GM19099 (cell line): ENCODE measurements around the gene SDK2.

ENCODE experiments used
- POLR2A ChIP-seq: IDR thresholded peaks from 3 replicates; pipeline ENCODE4 v1.6.1; 2011; ENCODE audit warnings: low read depth; ENCODE audit not compliant: insufficient read length; ENCODE audit errors: extremely low read depth

Gene SDK2

DNA sequence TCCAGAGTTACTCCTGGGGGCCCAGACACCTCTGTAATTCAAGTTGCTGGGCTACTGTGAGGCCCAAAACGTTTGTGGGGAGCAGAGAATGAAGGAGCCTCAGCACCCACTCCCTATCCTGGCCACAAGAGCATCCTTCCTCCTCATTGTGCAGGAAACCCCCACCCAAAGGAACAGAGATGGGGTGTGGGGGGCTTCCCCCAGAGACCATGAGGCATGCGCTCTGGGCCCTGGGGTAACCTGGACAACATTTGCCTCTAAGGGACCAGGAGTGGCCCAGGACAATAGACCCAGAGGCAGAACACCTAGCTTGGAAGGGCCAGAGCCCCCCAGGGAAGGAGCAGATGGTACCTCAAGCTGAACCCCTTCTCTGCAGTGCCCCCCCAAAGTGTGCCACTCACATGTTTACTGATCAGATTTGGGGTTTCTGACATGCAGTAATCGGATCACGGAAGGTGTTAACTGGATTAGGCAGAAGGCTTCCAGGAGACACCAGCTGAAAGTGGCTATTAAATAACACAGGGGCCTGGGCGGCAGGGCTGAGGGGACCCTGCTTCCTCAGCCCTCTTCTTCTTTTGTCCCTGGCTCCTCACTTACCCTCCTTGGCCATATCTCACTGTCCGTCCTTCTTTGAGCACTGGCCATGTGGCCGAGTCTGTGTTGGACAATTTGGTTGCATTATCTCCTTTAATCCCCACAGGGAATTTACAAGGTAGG is 50.8 kb downstream of the SDK2 start:
- TF ChIP-seq POLR2A = no peak

DNA sequence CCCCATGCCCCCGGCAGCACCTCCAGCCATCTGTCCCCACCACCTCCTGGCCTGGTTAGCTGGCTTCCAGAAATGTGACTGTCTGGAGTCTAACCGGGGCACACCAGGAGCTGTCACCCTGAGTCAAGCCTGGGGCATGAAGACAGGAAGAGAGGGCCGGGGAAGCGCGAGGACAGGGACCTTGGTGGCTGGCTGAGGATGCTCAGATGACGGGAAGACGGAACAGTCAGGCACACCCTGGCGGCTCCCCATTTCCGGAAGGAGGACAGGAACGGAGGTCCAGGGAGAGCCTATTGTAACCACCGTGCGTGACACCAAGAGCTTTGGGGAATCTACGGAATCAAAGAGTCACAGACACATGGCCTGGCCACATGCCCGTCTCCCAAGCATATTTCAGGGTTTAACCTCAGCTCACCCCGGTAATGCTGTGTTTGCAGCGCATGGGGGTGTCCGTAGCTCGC is 51.7 kb downstream of the SDK2 start:
- TF ChIP-seq POLR2A = no peak

DNA sequence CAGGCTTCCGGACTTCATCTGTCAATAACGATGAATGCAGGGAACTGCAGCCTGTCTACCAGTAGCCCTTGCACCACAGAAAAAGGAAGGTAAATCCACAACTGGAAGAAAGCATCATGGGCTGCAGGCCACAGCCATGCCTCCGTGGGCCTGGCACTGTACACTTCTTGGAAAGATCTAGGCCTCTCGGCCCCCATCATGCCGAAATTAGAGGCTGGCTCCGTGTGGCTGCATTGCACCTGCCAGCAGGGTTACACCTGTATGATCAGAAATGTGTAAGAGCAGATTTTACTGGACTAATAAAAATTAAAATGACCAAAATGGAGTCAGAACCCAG is 52.2 kb downstream of the SDK2 start:
- no peak for TF ChIP-seq POLR2A

DNA sequence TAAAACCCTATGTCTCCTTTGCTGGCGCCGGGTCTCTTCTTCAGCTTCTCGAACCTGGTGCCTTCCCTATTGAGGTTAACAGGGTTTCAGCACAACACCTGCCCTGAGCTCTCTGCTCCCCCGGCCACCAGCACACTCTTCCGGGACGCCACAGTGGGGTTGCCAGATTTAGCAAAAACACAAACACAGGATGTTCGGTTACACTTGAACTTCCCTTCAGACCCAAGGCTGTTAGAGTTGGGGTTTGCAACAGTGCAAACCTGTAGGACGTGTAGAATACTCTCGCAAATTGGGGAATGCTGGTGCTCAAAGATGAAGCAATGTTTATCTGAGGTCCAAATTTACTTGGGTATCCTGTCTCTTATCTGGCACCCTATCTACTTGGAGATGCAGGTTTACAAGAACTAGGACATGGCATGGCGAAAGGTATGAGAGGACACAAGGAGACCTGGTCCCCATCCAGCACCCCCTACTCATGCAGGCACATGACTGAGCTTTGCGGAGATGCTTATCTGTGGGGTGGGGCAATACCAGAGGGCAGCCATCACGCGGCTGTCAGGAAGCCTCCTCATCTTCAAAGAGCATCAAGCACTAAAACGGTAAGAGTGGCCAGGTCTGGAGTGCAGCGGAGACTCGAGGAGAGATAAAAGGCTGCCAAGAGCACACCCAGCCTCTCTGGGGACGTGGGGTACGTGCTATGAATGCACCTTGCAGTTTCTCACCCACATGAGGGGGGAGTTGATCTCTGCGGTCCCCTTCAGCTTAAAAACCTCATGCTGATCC is 52.8 kb downstream of the SDK2 start:
- TF ChIP-seq POLR2A = no peak

DNA sequence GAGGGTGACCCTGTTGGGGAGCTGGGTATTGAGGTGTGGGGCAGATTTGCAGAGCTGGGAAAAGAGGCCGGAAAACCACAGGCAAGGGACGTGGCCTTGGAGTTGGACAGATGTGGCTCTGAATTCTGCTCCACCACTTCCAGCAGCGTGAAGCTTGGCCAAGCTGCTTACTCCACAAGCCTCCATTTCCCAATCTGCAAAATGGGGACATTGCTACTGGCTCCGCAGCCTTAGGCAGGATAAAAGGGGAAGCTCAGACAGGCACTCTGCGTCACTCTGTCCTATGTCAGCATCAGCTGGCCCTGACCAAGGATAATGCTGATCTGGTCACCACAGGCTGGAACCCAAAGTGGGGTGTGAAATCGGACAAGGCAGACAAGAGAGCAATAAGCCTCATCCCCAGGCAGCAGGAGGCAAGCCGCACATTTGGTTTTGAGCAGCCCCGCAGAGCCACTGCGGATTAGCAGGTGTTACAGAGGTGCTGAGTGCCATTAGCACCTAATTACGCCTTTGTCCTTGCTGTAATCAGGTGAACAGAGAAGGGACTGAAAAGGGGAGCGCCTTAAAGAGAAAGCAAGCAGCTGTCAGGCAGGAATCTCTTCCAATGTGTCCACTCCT is 54.8 kb downstream of the SDK2 start:
- TF ChIP-seq POLR2A = no peak

DNA sequence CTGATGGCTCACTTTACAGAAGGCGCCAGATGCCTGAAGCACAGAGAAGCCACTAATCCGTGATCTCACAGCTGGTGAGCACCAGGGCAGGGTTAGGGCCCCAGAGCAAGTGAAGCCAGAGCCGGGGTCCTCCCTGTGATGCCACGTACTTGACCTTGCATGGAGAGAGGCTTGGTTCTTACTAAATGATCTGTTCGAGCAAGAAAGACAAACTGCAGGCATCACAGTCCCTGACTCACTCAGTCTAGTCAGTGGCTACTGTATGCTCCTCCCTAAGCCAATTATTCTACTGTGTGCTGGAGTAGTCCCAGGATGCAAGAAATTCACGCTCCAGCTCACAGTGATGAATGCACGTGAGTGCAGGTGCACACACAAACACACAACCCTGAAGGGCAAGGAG is 55.4 kb downstream of the SDK2 start:
- no peak for TF ChIP-seq POLR2A

DNA sequence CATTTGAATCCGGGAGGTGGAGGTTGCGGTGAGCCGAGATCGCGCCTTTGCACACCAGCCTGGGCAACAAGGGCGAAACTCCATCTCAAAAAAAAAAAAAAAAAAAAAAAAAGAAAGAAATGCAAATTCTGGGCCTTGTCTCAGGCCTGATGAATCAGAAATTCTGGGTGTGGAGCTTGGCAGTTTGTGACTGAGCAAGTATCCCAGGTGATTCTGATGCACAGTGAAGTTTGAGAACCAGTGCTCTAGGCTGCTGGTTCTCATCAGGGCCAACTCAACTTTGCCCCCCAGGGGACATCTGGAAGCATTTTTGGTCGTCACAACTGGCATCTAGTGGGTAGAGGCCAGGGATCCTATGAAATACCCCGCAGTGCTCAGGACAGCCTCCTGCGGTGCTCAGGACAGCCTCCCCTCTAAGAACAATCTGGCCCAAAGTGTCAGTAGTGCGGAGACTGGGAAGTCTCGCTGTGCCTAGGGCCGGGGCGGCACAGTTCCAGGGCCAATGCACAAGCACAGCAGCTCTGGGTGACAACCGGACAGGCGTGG is 55.9 kb downstream of the SDK2 start:
- no peak for TF ChIP-seq POLR2A

DNA sequence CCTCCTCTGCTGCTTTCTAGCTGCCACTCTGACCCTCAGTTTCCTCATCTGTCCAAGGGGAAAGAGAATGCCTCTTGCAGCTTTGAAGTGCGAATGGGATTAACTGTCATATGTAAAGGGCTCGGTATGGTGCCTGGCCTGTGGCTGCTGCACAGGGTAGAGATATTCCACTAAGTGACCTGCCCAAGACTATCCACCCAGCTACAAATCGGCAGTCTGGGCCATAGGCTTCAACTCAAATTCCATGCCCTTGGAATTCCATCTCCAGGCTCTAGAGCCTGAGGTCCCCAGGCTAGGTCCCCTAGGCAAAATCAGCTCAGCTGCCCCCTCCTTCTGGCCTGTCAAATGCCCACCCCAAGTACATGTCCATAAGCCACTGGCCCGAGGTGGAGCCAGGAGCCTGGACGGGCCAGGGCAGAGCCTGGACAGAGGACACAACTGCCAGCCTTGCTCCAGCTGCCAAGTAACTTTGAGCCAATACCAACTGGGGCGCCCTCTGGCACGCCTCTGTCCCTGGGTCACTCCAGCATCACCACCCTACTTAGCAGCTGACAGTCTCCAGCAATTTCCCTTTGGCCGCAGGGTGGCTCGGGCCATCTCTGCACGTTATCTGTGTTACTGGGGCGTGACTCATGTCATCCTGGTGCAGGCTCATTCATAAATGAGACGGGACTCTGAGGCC is 57.2 kb downstream of the SDK2 start:
- no peak for TF ChIP-seq POLR2A

DNA sequence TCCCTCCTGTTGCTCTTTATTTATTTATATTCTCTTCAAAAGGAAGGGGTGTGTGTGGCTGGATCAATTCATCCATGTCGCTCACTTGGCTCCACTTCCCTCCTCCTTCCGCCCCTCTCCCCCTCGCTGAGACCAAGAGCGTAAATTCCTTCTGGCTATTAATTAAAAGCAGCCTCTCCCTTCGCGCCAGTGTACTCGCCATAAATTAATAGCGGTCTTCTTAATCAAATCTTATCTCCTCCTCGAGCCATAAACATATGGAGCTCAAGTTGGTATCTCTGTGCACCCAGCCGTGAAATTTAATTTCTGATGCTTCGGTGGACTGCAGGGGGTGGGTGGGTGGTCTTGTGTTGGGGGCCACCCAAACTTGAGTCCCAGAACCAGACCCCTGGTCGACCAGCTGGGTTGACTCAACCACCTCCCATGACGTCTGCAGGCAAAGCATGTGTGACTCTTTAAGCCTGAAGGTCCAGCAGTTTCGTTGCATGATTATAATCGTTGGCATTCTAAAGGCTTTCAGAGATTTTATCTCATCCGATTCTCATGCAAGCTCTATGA is 57.9 kb downstream of the SDK2 start:
- no peak for TF ChIP-seq POLR2A

DNA sequence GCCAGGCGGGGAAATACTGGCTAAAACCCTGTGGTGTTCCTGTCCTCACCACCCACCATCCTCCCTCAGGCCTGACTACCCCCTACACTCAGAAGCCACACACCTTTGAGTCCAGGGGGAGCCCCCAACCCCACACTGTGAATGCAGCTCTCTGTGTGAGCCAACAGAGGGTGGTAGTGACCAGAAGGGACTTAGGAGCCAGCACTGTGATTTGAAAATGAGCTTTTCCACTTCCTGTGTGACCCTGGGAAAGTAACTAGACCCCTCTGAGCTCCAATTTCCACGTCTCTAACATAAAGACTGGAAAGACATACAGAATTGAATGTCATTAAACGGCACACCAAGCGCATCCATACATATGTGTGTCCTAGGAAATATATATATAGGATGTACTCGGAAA is 58.7 kb downstream of the SDK2 start:
- no peak for TF ChIP-seq POLR2A

DNA sequence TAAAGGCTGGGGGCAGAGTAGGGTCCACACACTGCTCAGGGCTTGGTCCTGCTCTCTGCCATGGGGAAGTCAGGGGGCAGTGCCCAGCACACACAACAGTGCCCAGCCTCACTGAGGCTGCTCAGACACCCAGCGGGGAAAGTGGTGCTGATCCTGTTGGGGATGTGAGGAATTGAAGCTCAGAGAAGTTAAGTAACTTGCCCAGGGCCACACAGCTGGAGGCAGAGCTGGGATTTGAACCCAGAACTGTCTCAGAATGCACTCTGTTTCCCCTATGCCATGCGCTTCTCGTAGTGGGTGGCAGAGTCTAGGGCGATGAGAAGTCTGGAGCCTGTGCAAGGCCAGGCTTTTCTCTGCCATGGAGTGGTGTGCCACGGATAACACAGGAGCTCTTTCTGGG is 59.3 kb downstream of the SDK2 start:
- TF ChIP-seq POLR2A = no peak

DNA sequence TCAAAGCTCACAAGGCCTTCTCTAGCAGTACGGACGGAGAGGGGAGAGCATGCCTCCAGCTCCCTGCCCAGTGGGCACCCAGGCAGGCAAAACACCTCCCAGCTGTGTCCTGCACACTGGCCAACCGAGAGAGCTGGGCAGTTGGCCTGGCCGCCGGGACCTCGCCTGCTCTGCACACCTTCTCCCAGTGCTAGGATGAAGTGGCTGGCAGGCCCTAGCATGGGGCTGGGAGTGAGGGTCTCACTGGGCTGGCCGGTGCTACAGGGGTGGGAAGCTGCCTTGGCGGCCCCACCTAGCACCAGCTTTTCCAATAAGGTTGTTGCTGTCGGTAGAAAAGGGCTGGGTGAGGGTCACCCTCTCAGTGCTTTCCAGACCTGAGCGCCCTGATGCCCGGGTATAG is 60.2 kb downstream of the SDK2 start:
- TF ChIP-seq POLR2A = no peak

DNA sequence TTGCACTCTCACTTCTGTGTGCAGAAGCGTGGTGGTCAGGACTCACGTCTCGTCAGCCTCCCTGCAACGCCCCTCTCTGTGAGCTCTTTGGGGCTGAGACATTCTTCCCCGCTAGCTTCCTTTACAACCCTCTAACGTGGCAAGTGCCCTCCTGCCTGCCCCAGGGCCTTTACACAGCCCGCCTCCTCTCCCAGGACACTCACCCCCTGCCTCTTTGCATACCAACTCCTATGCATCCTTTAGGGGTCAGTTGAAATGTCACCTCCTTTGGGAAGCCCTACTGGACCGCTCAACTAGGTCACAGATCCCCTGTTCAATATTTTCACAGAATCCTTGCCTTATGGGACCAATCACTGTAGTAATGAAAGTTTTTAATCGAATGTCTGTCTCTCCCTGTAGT is 61.4 kb downstream of the SDK2 start:
- no peak for TF ChIP-seq POLR2A

DNA sequence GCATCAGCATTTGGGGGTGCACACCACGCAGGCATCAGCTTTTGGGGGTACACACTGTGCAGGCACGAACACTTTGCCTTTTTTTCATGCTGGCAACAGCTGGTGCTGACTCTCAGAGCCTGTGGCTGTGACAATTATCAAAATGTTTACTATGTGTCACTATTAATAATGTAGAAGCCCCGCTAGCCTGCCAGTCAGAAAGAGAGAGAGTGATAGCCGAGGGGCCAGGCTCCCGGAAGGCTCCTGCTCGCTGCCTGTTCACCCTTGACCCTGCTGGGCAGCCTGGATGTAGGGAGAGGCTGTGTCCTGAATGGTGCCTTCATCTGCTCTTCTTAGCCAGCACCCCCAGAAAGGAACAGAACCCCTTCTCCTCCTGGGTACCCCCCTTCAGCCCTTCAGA is 61.9 kb downstream of the SDK2 start:
- TF ChIP-seq POLR2A = no peak

DNA sequence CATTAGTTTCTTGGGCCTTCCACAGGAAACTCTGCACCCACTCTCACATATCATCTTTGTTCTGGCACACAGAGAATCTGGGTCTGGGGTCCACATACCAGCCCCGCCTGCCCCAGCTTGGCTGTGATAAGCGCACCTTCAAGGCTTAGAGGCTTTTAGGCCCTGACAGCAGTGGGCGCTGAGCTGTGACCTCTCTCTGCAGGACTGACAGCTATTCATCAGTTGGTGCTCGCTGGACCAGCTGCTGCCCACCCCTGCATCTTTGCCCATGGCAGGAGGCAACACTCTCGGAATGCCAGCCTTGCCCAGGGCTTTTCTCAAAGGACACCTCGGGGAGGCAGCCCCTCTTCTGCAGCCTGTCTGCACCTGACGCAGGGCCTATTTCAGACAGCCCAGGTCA is 62.9 kb downstream of the SDK2 start:
- TF ChIP-seq POLR2A = no peak
